CD4-positive, alpha-beta memory T cell (primary cell): ENCODE data around the gene MAP1B. TPM values are rescaled to one million over a fixed set of nuclear protein-coding genes. Genes with fewer than 3 reads are reported as not detected.

ENCODE experiments used
- CTCF ChIA-PET: fragments of 350-600 bp; sonication (Branson Sonifier 250); formaldehyde crosslinking; loops from one replicate; lab custom pipeline; 2021; ENCODE audit warnings: inconsistent platforms; ENCODE audit not compliant: partially characterized antibody; lab: Charles Lee
- POLR2A ChIA-PET: fragments of 350-600 bp; sonication (Branson Sonifier 250); formaldehyde crosslinking; loops from one replicate; lab custom pipeline; 2021; ENCODE audit not compliant: partially characterized antibody; lab: Charles Lee
- DNase-seq, 5 donors: peaks; one replicate each; pipeline versions ENCODE4 v3.0.0 to v3.0.0-alpha.2; 2020 to 2022; ENCODE audit warnings: mixed read lengths in 1 of 5
- H3K27ac ChIP-seq: one replicate; pipeline ENCODE4 v1.7.0; 2013; ENCODE audit warnings: low read depth, low read length
- H3K27me3 ChIP-seq: 2 replicates; pipeline ENCODE4 v1.7.0; 2013; ENCODE audit warnings: mild to moderate bottlenecking, low read length, moderate library complexity; ENCODE audit not compliant: insufficient read depth
- H3K36me3 ChIP-seq: 2 replicates; pipeline ENCODE4 v1.7.0; 2013; ENCODE audit warnings: mild to moderate bottlenecking, low read length, moderate library complexity; ENCODE audit not compliant: insufficient read depth
- H3K4me1 ChIP-seq: 2 replicates; pipeline ENCODE4 v1.7.0; 2013; ENCODE audit warnings: mild to moderate bottlenecking, low read length, moderate library complexity; ENCODE audit not compliant: insufficient read depth
- H3K4me3 ChIP-seq, 2 donors: one replicate each; pipeline ENCODE4 v1.7.0; 2013; ENCODE audit warnings: low read length in 2 of 2, mild to moderate bottlenecking in 1 of 2
- H3K9me3 ChIP-seq, 2 donors: one replicate each; pipeline ENCODE4 v1.7.0; 2013; ENCODE audit warnings: low read length in 2 of 2, control low read depth in 1 of 2; ENCODE audit not compliant: control insufficient read depth in 1 of 2
- H3K27ac Mint-ChIP-seq, 7 donors: one replicate each; pipeline ENCODE4 v1.8.0; 2020 to 2021; ENCODE audit warnings: mixed read lengths in 7 of 7, mild to moderate bottlenecking in 6 of 7, inconsistent platforms in 3 of 7, moderate library complexity in 3 of 7
- H3K27me3 Mint-ChIP-seq, 2 donors: one replicate each; pipeline ENCODE4 v1.8.0; 2020 to 2021; ENCODE audit warnings: mixed read lengths in 2 of 2
- H3K36me3 Mint-ChIP-seq, 2 donors: one replicate each; pipeline ENCODE4 v1.8.0; 2020 to 2021; ENCODE audit warnings: mixed read lengths in 2 of 2, inconsistent platforms in 1 of 2, mild to moderate bottlenecking in 1 of 2
- H3K4me1 Mint-ChIP-seq, 4 donors: one replicate each; pipeline ENCODE4 v1.8.0; 2020 to 2021; ENCODE audit warnings: mixed read lengths in 4 of 4, mild to moderate bottlenecking in 1 of 4
- H3K4me3 Mint-ChIP-seq, 8 donors: one replicate each; pipeline ENCODE4 v1.8.0; 2020 to 2021; ENCODE audit warnings: mixed read lengths in 8 of 8, mild to moderate bottlenecking in 7 of 8, moderate library complexity in 6 of 8, inconsistent platforms in 3 of 8
- H3K9me3 Mint-ChIP-seq, 8 donors: one replicate each; pipeline ENCODE4 v1.8.0; 2020 to 2021; ENCODE audit warnings: mixed read lengths in 8 of 8, mild to moderate bottlenecking in 5 of 8, inconsistent platforms in 3 of 8, moderate library complexity in 1 of 8
- intact Hi-C: fragments of 100-400 bp; cut with micrococcal nuclease; formaldehyde crosslinking; loops from one replicate; pipeline ENCODE4 v1.15.1; 2023
- polyA plus RNA-seq, 2 donors: library from polyadenylated mRNA; unstranded; fragments of 300-500 nt; fragmentation: Illumina TruSeq; gene quantifications; one replicate each; pipeline ENCODE4 v1.2.3, GENCODE V29; 2021
- total RNA-seq, 2 experiments: library from RNA; stranded (reverse); gene quantifications; one replicate each; pipeline ENCODE4 v1.2.3, GENCODE V29; 2021

The MAP1B gene
- total and polyA plus RNA-seq, 4 experiments from 2014 or later: 0.13 to 0.25 TPM; not detected in 2

GRCh38 chr5:72222521-72222920 lies 115.2 kb downstream of the MAP1B start:
- Histone ChIP-seq H3K27me3 (no peaks in the 10 kb centered on the region), H3K9me3 (no peaks in the 10 kb centered on the region), H3K27ac (no peak overlapping the region), H3K36me3 (peaks cover 41% of the 10 kb centered on the region), H3K4me1 (no peaks in the 10 kb centered on the region), H3K4me3 (no peak overlapping the region)
- ChIA-PET CTCF (interaction anchor here (1.3 kb wide), 1 partner anchor 12 kb away, joined by 3 read pairs; no protein-coding TSS in a partner anchor), POLR2A (no interaction called here)
- Mint-ChIP-seq H3K27me3 (no peaks in the 10 kb centered on the region), H3K27ac (no peak overlapping the region), H3K36me3 (peaks cover 89 to 94% of the 10 kb centered on the region in 2 donors), H3K4me1 (no peaks in the 10 kb centered on the region), H3K4me3 (no peak overlapping the region), H3K9me3 (no peaks in the 10 kb centered on the region)
- intact Hi-C loops: no loop called here
- DNase-seq: no peak

DNA sequence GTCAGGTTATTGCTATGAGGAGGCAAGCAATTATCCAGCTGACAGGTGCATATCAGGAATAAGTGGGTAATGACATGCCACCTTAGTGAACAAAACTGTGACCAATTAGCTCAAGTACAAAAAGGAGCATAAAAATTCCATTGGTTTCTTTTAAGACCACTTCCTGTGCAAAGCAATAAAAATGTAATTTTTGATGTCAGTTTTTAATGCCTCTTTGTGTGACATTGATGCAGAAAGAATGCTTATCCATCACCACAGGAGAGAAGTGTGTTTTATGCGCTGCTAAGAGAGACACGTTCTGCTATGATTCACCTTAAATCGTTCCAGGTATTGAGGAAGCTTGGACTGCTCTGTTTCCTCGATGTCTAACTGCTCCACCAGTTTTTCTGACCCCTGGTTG lies 116.1 kb downstream of the MAP1B start:
- Histone ChIP-seq H3K4me3 (no peak overlapping the region), H3K9me3 (no peaks in the 10 kb centered on the region), H3K4me1 (no peaks in the 10 kb centered on the region), H3K36me3 (peaks cover 41% of the 10 kb centered on the region), H3K27me3 (no peaks in the 10 kb centered on the region), H3K27ac (no peak overlapping the region)
- Mint-ChIP-seq H3K9me3 (no peaks in the 10 kb centered on the region), H3K27me3 (no peaks in the 10 kb centered on the region), H3K36me3 (peaks cover 87 to 91% of the 10 kb centered on the region in 2 donors), H3K4me1 (no peaks in the 10 kb centered on the region), H3K4me3 (no peak overlapping the region), H3K27ac (no peak overlapping the region)
- ChIA-PET POLR2A (no interaction called here), CTCF (interaction anchor here (0.9 kb wide), 1 partner anchor 46 kb away, joined by 3 read pairs; no protein-coding TSS in a partner anchor)
- intact Hi-C loops: no loop called here
- no peak for DNase-seq

DNA sequence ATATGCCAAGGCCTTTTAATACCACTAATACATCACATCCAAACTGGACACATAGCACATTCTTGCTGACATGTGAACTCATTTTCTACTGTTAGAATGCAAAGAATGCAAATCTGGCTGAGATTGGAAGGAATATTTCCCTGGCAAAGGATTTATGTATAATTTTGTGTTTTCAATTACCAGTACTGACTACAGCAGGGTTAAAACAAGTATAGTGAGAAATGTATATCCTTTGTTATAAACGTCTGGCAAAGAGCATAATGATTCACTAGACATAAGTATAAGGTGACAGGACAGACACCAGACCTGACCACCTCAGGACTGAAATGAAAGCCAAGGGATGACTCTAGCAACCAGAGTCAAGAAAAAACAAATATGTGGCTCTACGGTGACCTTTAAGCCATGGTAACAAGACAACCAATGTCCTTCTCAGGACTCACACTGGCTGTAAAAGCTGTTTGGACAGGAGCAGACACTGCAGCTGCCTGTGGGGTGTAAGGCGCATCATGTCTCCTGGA lies 117.7 kb downstream of the MAP1B start:
- Histone ChIP-seq H3K4me3 (no peak overlapping the region), H3K4me1 (no peaks in the 10 kb centered on the region), H3K27me3 (no peaks in the 10 kb centered on the region), H3K27ac (no peak overlapping the region), H3K36me3 (peaks cover 41% of the 10 kb centered on the region), H3K9me3 (no peaks in the 10 kb centered on the region)
- Mint-ChIP-seq H3K36me3 (peaks cover 71 to 78% of the 10 kb centered on the region in 2 donors), H3K27me3 (no peaks in the 10 kb centered on the region), H3K4me1 (no peaks in the 10 kb centered on the region), H3K4me3 (no peak overlapping the region), H3K9me3 (no peaks in the 10 kb centered on the region), H3K27ac (no peak overlapping the region)
- no peak for DNase-seq
- ChIA-PET POLR2A (no interaction called here), CTCF (no interaction called here)
- intact Hi-C loops: no loop called here

- Histone ChIP-seq H3K27me3 (no peaks in the 10 kb centered on the region), H3K9me3 (no peaks in the 10 kb centered on the region), H3K27ac (no peak overlapping the region), H3K4me3 (no peak overlapping the region), H3K4me1 (no peaks in the 10 kb centered on the region), H3K36me3 (peaks cover 37% of the 10 kb centered on the region)
- intact Hi-C loops: no loop called here
- H3K9me3 Mint-ChIP-seq: no peaks in the 10 kb centered on the region
- peaks cover 73 to 77% of the 10 kb centered on the region in 2 donors for H3K36me3 Mint-ChIP-seq
- CTCF ChIA-PET: interaction anchor here (0.9 kb wide), 1 partner anchor 9 kb away, joined by 3 read pairs; no protein-coding TSS in a partner anchor
- no peaks in the 10 kb centered on the region for H3K27me3 Mint-ChIP-seq
- POLR2A ChIA-PET: no interaction called here
- no peak overlapping the region for H3K27ac Mint-ChIP-seq
- DNase-seq: no peak
- H3K4me1 Mint-ChIP-seq: peaks cover 1 to 6% (median 4%) of the 10 kb centered on the region in 4 donors
- H3K4me3 Mint-ChIP-seq: no peak overlapping the region
Observed at GRCh38 chr5:72225741-72226140, 118.5 kb downstream of the MAP1B start.

GRCh38 chr5:72226950-72227349 lies 119.7 kb downstream of the MAP1B start:
- Mint-ChIP-seq H3K27ac (no peak overlapping the region), H3K36me3 (peaks cover 70 to 71% of the 10 kb centered on the region in 2 donors), H3K4me1 (peaks cover 1 to 12% (median 6%) of the 10 kb centered on the region in 4 donors), H3K27me3 (no peaks in the 10 kb centered on the region), H3K9me3 (no peaks in the 10 kb centered on the region), H3K4me3 (no peak overlapping the region)
- CTCF ChIA-PET: interaction anchor here (0.8 kb wide), 1 partner anchor 18 kb away, joined by 3 read pairs; no protein-coding TSS in a partner anchor
- peaks cover 7% of the 10 kb centered on the region for H3K4me1 ChIP-seq
- POLR2A ChIA-PET: no interaction called here
- H3K27me3 ChIP-seq: no peaks in the 10 kb centered on the region
- no peak for DNase-seq
- H3K36me3 ChIP-seq: peaks cover 34% of the 10 kb centered on the region
- no peak overlapping the region for H3K27ac ChIP-seq
- intact Hi-C loops: no loop called here
- H3K4me3 ChIP-seq: no peak overlapping the region
- H3K9me3 ChIP-seq: no peaks in the 10 kb centered on the region

DNA sequence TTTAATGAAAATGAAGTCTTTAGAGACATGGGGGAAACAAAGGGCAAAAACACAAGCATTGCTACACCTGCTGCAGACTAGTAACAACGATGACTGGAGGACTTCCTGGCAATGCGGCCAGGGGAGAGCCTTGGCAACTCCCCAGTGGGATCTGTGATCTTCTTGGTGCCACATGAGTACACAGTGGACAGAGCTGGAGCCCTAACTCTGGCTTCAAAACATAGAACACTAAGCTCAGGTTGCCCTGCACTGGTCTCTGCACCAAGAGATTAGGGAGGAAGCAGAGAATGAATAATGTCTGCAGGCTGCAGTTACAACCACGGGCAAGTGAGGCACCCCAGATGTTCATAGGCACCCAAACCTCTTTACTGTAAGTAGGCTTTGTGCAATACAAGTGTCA lies 121.7 kb downstream of the MAP1B start:
- H3K9me3 ChIP-seq: no peaks in the 10 kb centered on the region
- H3K36me3 ChIP-seq: peaks cover 25% of the 10 kb centered on the region
- DNase-seq: no peak
- H3K9me3 Mint-ChIP-seq: no peaks in the 10 kb centered on the region
- no peaks in the 10 kb centered on the region for H3K27me3 ChIP-seq
- H3K27ac Mint-ChIP-seq: no peak overlapping the region
- POLR2A ChIA-PET: no interaction called here
- no peak overlapping the region for H3K4me3 ChIP-seq
- no peaks in the 10 kb centered on the region for H3K27me3 Mint-ChIP-seq
- H3K27ac ChIP-seq: no peak overlapping the region
- peaks cover 15 to 29% (median 20%) of the 10 kb centered on the region in 4 donors for H3K4me1 Mint-ChIP-seq
- intact Hi-C loops: no loop called here
- H3K4me1 ChIP-seq: peaks cover 27% of the 10 kb centered on the region
- CTCF ChIA-PET: no interaction called here
- H3K36me3 Mint-ChIP-seq: peaks cover 51 to 53% of the 10 kb centered on the region in 2 donors
- H3K4me3 Mint-ChIP-seq: no peak overlapping the region

DNA sequence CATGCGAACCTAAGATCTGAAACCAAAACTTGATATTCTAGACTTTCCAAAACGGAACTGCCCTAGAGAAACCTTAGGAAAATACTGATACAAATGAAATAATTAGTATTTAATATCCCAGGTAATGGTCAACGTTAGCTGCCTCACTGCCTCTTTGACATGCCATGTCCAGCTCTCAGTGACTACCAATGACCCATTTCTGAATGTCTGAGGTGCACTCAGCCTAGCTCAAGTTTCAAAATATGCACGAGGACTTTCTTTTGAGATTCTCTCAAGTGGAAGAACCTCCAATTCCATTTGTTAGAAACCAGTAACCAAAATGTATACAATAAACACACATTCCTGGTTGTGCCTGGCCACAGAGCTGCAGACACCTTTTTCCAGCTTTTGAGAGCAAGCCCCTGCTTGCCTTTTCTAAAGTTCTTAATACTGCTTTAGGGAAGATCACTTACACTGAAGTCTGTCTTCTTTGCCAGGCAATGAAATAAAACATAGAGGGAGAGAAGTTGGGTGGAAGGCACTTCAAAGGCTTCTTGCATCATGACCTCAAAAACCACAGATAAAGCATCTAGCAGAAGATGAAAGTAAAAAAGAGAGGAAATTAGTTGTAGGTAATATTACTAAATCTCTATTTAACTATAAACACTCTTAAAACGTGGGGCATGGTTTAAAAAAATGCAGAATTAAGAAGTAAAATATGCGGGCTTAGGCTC lies 124.9 kb downstream of the MAP1B start:
- Mint-ChIP-seq H3K36me3 (peaks cover 33 to 34% of the 10 kb centered on the region in 2 donors), H3K9me3 (no peaks in the 10 kb centered on the region), H3K27ac (peak overlapping the region in 6 of 7 donors; percentile 4 to 82 (median 68)), H3K4me3 (peak overlapping the region; percentile 5 to 78 (median 57)), H3K27me3 (no peaks in the 10 kb centered on the region), H3K4me1 (peaks cover 31 to 47% (median 39%) of the 10 kb centered on the region in 4 donors)
- peak overlapping the region; percentile 2 to 8 for H3K4me3 ChIP-seq
- DNase-seq: peak in 4 of 5 donors; percentile 60 to 71 (median 65)
- H3K27me3 ChIP-seq: no peaks in the 10 kb centered on the region
- H3K27ac ChIP-seq: no peak overlapping the region
- H3K4me1 ChIP-seq: peaks cover 45% of the 10 kb centered on the region
- intact Hi-C loops: loop anchor here (5.0 kb wide), 2 partner anchors 75 to 95 kb away; no protein-coding TSS in a partner anchor
- ChIA-PET CTCF (interaction anchor here (1.1 kb wide), 1 partner anchor 76 kb away, joined by 4 read pairs; no protein-coding TSS in a partner anchor), POLR2A (no interaction called here)
- H3K9me3 ChIP-seq: no peaks in the 10 kb centered on the region
- H3K36me3 ChIP-seq: peaks cover 4% of the 10 kb centered on the region
